GM23248 (cell line): ENCODE measurements around the gene OSR1.

ENCODE experiments used
- EZH2 ChIP-seq: fragments of 200-600 bp; sonication (generic); IDR thresholded peaks from 2 replicates; pipeline ENCODE4 v1.6.1; 2018; ENCODE audit warnings: antibody characterized with exemption, mild to moderate bottlenecking; ENCODE audit not compliant: insufficient read depth, poor library complexity, severe bottlenecking
- EZH2phosphoT487 ChIP-seq: fragments of 200-600 bp; sonication (generic); IDR thresholded peaks from 2 replicates; pipeline ENCODE4 v1.6.1; 2018; ENCODE audit warnings: antibody characterized with exemption, moderate library complexity, mild to moderate bottlenecking, low read depth; ENCODE audit not compliant: insufficient read depth

- TF ChIP-seq EZH2 = no peak
- TF ChIP-seq EZH2phosphoT487 = no peak
Observed at GRCh38 chr2:19348692-19349091, 9.7 kb downstream of the OSR1 start.
